HG03135 (cell line): Measurements from ENCODE around the gene NCEH1.
A peak's percentile ranks its signal among the peaks of the same experiment; 100 is the strongest.

Experiments used
- ATAC-seq: cut with Tn5 transposase; IDR thresholded peaks from one replicate; pipeline ENCODE4 v1.9.1; 2021; ENCODE audit warnings: mild to moderate bottlenecking, moderate library complexity; ENCODE audit not compliant: unreplicated experiment

NCEH1 gene

GRCh38 chr3:172591876-172592771, 118.7 kb downstream of the NCEH1 start:
- ATAC-seq = peak; percentile 73

- no peak for ATAC-seq
Measured at GRCh38 chr3:172591125-172591605, 119.7 kb downstream of the NCEH1 start.

- ATAC-seq = no peak
Measured at GRCh38 chr3:172586436-172586835, 124.4 kb downstream of the NCEH1 start.

GRCh38 chr3:172585954-172586353, 124.9 kb downstream of the NCEH1 start:
- ATAC-seq = no peak

- ATAC-seq = no peak
Measured at GRCh38 chr3:172582712-172583111, 128.2 kb downstream of the NCEH1 start.

- ATAC-seq = no peak
Measured at GRCh38 chr3:172581757-172582166, 129.1 kb downstream of the NCEH1 start.

GRCh38 chr3:172580680-172581401, 130.0 kb downstream of the NCEH1 start:
- peak; percentile 74 for ATAC-seq
